Prostate gland (tissue), 2 donors: ENCODE measurements around the gene SELENOO.

Source experiments
- POLR2A ChIP-seq: fragments of 450-650 bp; IDR thresholded peaks from one replicate; pipeline ENCODE4 v1.6.1; 2016; ENCODE audit warnings: antibody characterized with exemption, mild to moderate bottlenecking
- TF ChIP-seq, protein P1 (sequence below), 4 experiments: fragments of 200-600 bp in 2 of 4; fragments of 450-650 bp in 2 of 4; sonication (generic) in 2 of 4; IDR thresholded peaks; 1 replicate in 3 of 4; 2 replicates in 1 of 4; pipeline ENCODE4 v1.5.1; 2016 to 2019; ENCODE audit warnings: antibody characterized with exemption in 4 of 4, mild to moderate bottlenecking in 2 of 4, moderate library complexity in 2 of 4

DNA sequence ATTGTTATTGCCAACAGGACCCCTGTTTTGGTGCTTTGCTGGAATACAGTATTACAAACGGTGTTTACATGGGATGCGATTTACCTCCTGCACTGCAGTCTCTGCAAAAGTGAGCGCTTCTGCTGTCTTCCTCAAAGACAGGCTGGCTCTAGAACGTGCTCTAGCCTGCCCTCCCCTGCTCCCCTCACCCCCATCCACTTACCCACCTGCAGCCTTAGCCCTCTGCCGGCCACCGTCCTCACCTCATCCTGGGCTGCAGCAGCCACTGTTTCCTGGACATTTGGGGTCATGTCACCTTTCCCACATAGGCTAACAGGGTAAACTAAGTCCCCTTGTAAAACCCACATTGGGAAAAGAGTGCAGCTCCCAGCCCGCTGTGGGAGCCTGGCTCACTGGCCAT is 39.9 kb upstream of the SELENOO start:
- no peak for TF ChIP-seq POLR2A
- TF ChIP-seq, protein P1, sequence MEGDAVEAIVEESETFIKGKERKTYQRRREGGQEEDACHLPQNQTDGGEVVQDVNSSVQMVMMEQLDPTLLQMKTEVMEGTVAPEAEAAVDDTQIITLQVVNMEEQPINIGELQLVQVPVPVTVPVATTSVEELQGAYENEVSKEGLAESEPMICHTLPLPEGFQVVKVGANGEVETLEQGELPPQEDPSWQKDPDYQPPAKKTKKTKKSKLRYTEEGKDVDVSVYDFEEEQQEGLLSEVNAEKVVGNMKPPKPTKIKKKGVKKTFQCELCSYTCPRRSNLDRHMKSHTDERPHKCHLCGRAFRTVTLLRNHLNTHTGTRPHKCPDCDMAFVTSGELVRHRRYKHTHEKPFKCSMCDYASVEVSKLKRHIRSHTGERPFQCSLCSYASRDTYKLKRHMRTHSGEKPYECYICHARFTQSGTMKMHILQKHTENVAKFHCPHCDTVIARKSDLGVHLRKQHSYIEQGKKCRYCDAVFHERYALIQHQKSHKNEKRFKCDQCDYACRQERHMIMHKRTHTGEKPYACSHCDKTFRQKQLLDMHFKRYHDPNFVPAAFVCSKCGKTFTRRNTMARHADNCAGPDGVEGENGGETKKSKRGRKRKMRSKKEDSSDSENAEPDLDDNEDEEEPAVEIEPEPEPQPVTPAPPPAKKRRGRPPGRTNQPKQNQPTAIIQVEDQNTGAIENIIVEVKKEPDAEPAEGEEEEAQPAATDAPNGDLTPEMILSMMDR (IDR thresholded peaks at IDR 0.05) = no peak
